Stomach (tissue), 4 donors: ENCODE data around the gene LHX4.

ENCODE experiments used
- POLR2AphosphoS5 ChIP-seq, 3 donors: sonication (generic); formaldehyde crosslinking; IDR thresholded peaks; one replicate each; pipeline ENCODE4 v1.6.1; 2016; ENCODE audit warnings: antibody characterized with exemption in 3 of 3
- TF ChIP-seq, protein P1 (sequence below), 7 experiments: fragments of 450-650 bp in 4 of 7; fragments of 200-600 bp in 3 of 7; sonication (generic) in 3 of 7; IDR thresholded peaks; one replicate each; pipeline ENCODE4 v1.5.1; 2016 to 2019; ENCODE audit warnings: antibody characterized with exemption in 7 of 7, control low read depth in 2 of 7, mild to moderate bottlenecking in 1 of 7

DNA sequence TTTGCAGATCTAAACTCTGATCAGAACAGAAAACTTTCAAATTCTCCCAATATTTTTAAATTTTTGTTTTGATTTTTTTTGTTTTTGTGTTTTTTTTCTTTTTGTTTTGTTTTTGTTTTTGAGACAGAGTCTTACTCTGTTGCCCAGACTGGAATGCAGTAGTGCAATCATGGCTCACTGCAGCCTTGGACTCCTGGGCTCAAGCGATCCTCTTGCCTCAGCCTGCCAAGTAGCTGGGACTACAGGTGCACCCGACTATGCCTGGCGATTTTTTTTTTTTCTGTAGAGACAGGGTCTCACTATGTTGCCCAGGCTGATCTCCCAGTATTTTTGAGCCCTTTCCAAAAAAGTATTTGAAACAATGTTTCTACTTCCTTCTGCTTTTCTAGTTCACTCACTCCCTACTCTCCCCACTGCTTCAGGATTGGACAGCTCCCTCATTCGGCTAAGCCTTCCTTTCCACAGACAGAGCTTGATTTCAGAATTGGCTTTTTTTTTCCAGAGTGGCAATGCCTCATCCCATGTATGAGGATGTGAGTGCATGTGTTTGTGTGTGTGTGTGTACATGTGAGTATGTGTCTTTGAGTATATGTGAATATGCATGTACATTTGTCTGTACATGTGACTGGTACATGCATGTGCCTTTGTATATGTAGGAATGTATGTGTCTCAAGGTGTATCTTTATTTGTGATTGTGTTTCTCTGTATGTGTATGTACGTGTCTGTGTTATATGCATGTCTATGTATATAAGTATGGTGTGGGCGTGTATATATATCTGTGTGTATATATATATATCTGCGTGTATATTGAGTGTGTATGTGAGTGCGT lies 11.9 kb downstream of the LHX4 start:
- TF ChIP-seq, protein P1, sequence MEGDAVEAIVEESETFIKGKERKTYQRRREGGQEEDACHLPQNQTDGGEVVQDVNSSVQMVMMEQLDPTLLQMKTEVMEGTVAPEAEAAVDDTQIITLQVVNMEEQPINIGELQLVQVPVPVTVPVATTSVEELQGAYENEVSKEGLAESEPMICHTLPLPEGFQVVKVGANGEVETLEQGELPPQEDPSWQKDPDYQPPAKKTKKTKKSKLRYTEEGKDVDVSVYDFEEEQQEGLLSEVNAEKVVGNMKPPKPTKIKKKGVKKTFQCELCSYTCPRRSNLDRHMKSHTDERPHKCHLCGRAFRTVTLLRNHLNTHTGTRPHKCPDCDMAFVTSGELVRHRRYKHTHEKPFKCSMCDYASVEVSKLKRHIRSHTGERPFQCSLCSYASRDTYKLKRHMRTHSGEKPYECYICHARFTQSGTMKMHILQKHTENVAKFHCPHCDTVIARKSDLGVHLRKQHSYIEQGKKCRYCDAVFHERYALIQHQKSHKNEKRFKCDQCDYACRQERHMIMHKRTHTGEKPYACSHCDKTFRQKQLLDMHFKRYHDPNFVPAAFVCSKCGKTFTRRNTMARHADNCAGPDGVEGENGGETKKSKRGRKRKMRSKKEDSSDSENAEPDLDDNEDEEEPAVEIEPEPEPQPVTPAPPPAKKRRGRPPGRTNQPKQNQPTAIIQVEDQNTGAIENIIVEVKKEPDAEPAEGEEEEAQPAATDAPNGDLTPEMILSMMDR (IDR thresholded peaks at IDR 0.05) = no peak
- no peak for TF ChIP-seq POLR2AphosphoS5 (IDR thresholded peaks at IDR 0.05)
